ENCODE results near the gene ANXA2.

The ANXA2 gene

DNA sequence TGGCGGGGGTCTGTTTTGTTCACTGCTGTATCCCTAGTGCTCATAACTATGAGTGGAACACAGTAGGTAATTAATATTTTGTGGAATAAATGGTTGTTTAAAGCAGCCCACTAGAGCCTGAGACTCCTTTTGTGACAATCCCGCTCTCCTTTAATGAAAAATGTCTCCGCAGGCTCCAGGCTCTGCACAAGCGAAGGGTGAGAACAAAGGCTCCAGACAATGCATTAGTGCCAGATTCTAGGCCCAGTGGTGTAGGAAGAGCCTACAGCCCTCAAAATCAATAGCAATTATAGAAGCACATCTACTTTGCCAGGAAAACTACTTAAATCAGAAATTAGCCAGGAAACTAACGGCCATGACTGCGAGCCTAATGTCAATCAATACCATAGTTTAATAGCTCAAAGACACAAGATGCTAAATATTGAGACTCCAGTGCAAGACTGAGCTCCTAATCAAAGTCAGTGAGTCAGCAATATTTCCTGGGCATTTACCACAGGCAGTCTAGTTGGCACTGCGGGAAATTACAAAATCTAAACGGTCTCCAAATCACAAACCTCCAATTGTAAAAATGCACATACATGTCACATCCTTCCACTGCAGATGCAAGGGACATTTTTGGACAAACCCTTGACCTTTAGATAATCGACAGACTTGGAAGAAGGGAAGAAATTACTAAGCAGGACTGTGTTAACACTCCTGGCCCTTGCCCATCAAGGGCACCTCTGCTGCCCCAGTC is 2.3 kb downstream of the ANXA2 start:
- H3K4me3 ChIP-seq (ENCODE audit: low read length), result peak overlapping the region; percentile 96
- no peak for DNase-seq (ENCODE audit: low read depth)
- TF ChIP-seq, protein P1, sequence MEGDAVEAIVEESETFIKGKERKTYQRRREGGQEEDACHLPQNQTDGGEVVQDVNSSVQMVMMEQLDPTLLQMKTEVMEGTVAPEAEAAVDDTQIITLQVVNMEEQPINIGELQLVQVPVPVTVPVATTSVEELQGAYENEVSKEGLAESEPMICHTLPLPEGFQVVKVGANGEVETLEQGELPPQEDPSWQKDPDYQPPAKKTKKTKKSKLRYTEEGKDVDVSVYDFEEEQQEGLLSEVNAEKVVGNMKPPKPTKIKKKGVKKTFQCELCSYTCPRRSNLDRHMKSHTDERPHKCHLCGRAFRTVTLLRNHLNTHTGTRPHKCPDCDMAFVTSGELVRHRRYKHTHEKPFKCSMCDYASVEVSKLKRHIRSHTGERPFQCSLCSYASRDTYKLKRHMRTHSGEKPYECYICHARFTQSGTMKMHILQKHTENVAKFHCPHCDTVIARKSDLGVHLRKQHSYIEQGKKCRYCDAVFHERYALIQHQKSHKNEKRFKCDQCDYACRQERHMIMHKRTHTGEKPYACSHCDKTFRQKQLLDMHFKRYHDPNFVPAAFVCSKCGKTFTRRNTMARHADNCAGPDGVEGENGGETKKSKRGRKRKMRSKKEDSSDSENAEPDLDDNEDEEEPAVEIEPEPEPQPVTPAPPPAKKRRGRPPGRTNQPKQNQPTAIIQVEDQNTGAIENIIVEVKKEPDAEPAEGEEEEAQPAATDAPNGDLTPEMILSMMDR (IDR thresholded peaks at IDR 0.05; ENCODE audit: insufficient read depth, low read depth, low read length, missing control alignments), result no peak

DNA sequence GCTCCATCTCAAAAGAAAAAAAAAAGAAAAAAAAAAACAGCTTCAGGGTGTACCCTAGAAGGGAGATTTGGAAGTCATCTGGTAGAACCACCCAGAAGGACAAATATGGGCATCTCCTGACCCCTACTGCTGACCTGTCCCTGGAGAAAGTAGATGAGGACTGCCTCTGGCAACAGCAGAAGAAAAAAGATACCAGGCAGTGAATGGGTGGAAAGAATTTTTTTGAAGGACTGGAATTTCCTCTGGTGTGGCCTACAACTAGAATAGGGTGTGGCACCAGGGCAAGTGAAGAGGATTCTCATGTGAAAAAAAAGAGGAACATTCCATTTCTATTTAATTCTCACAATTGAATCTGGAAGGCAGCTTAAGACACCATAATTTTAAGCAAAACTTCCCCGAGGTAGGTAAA is 3.1 kb downstream of the ANXA2 start:
- DNase-seq (ENCODE audit: low read depth), result no peak
- peak overlapping the region; percentile 96 for H3K4me3 ChIP-seq (ENCODE audit: low read length)
- TF ChIP-seq, protein P1 (IDR thresholded peaks at IDR 0.05; ENCODE audit: insufficient read depth, low read depth, low read length, missing control alignments), result no peak

DNA sequence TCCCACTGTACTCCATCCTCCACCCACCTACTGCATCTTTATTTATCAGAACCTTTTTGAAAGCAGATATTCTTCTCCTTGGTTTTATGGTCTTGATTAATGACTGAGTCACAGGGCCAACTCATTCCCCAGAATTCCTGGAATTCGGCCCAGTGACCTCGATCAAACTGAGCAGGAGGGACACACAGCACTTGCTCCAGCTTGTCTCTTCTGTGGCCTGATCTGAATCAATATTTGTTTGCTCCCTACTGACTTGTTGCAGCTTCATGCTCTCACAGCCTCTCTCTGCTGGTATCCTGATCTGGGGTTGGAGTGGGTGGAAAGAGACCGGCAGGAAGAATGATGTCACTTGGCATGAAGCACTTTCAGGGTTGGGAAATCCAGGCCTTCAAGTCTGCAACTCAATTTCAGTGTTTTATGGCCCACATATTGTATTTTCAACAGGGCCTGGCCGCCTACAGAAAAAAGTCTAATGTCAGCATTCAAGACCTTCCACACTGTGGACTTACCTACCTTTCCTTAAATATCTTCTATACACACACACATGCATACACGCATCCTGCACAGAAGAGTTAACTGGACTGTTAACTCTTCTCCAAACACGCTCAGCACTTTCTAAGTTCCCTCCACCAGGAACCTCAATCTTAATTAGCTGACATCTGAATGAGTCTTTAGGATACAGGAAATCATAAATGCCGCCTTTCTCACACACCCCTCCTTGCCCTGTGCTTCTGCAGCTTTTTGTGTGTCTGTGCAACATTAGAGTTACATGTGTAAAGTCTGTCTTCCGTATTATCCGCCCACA is 4.6 kb downstream of the ANXA2 start:
- peak; percentile 98 for DNase-seq (ENCODE audit: low read depth)
- TF ChIP-seq, protein P1 (IDR thresholded peaks at IDR 0.05; ENCODE audit: insufficient read depth, low read depth, low read length, missing control alignments), result no peak

DNA sequence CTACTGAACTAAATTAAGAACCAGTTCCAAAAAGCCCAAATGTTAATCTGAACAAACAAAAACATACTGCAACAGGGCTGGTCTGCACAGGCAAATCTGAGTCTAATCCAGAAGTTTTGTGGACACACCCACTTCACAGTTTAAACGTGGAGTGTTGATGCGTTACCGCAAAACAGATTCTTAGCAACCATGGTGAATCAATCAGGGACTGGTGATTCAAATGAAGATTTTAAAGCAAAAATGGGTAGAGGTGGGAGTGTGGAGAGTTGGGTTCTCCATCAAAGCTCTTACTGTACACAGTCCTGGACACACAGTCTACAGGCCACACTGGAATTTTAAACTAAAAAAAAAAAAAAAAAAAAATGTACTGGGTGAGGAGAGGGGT is 5.2 kb downstream of the ANXA2 start:
- DNase-seq (ENCODE audit: low read depth), result peak; percentile 71
- H3K4me3 ChIP-seq (ENCODE audit: low read length), result peak overlapping the region; percentile 31
- TF ChIP-seq, protein P1 (IDR thresholded peaks at IDR 0.05; ENCODE audit: insufficient read depth, low read depth, low read length, missing control alignments), result no peak

More for the DNA sequence above, 4.6 kb downstream of the ANXA2 start:
- peak overlapping the region; percentile 96 for H3K4me3 ChIP-seq (ENCODE audit: low read length)

DNA sequence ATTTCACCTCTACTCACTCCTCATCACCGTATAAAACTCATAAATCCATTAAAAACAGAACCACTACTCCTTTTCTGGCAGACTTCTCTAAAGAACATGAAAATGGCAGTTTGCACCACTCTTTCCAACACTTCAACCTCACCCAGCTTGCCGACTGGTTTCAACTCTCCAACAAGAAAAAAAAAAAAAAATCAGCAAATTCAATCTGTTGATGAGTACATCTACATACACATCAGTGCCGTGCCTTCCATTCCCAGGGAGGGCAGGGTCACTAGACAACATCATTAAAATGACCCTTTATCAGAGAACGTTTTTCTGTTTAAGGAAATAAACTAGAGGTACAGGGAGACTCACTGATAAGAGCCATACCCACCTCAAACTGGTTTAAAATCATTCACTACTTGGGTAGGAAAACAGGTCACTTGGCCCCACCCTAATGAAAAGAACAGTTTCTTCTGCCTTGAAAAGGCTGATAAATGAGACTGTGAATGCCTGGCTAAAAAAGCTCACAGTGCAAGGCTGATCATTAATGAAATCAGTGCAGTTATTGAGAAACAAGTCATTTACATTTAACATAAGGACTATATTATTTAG is 6.0 kb downstream of the ANXA2 start:
- TF ChIP-seq, protein P1 (IDR thresholded peaks at IDR 0.05; ENCODE audit: insufficient read depth, low read depth, low read length, missing control alignments), result no peak
- no peak for DNase-seq (ENCODE audit: low read depth)
- peak overlapping the region; percentile 31 for H3K4me3 ChIP-seq (ENCODE audit: low read length)

DNA sequence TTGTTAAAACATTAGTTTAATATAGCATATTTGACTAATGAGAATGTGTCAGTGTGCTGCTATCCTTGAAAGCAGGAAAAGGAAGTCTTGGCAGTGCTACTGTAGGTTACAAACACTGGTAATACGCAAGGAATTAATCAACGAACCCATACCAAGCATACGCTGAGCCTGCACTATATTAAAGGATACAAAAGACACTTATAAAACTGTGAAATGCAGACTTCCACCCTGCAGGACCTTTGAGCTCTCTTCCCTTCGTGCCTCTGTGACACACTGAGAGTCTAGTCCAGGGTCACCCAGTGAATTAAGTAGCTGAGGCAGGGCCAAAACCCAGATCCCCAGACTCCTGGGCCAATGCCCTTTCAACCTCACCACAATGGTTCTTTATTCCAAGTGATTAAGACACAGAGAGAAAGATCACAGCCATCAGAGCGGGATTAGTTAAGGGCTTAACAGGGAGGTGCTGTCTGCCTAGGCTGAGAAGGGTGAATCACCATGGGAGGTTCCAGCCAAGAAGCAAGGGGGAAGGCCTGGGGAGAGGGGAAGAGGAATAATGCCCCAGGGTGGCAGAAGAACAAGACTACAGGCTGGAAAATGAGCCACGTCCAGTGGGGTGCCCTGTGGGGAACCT is 6.8 kb downstream of the ANXA2 start:
- peak overlapping the region; percentile 31 for H3K4me3 ChIP-seq (ENCODE audit: low read length)
- TF ChIP-seq, protein P1 (IDR thresholded peaks at IDR 0.05; ENCODE audit: insufficient read depth, low read depth, low read length, missing control alignments), result no peak
- peak; percentile 90 for DNase-seq (ENCODE audit: low read depth)
